Lower lobe of right lung (tissue), 2 donors: ENCODE measurements around the gene PEX5. TPM values are rescaled to one million over a fixed set of nuclear protein-coding genes. Genes with fewer than 3 reads are reported as not detected.
A peak's percentile ranks its signal among the peaks of the same experiment; 100 is the strongest.

Experiments
- ATAC-seq, 2 donors: fragments of 200-7000 bp; cut with Tn5 transposase; one replicate each; pipeline ENCODE4 v1.9.1; 2020 to 2022; ENCODE audit warnings: mild to moderate bottlenecking in 2 of 2, moderate library complexity in 2 of 2
- DNase-seq: peaks from one replicate; pipeline ENCODE4 v3.0.0-alpha.2; 2020
- H3K27ac ChIP-seq: fragments of 200-600 bp; one replicate; pipeline ENCODE4 v1.8.0; 2022
- H3K27me3 ChIP-seq: fragments of 200-600 bp; one replicate; pipeline ENCODE4 v1.8.0; 2022; ENCODE audit warnings: low read depth
- H3K36me3 ChIP-seq: fragments of 200-600 bp; one replicate; pipeline ENCODE4 v1.8.0; 2022; ENCODE audit warnings: mild to moderate bottlenecking
- H3K4me1 ChIP-seq: fragments of 200-600 bp; one replicate; pipeline ENCODE4 v1.8.0; 2022
- H3K4me3 ChIP-seq: fragments of 200-600 bp; one replicate; pipeline ENCODE4 v1.8.0; 2022; ENCODE audit warnings: mild to moderate bottlenecking
- H3K9me3 ChIP-seq: fragments of 200-600 bp; one replicate; pipeline ENCODE4 v1.8.0; 2022
- CTCF ChIP-seq: fragments of 200-600 bp; IDR thresholded peaks from one replicate; pipeline ENCODE4 v1.8.0; 2022; ENCODE audit warnings: antibody characterized with exemption, mild to moderate bottlenecking
- intact Hi-C: fragments of 100-400 bp; cut with DNase I; formaldehyde crosslinking; loops from one replicate; pipeline ENCODE4 v1.11.0; 2022
- total RNA-seq: library from RNA; stranded (reverse); fragmentation: NEBNext Ultra II Directional; extraction: Animal tissue kit (Norgen Biotek cat#: 25700); gene quantifications from one replicate; pipeline ENCODE4 v1.2.1, GENCODE V29; 2021
- donor health status: DM: no; HTN: yes; CAD: no; lungs with severe emphysema.

PEX5 gene
- total RNA-seq, 1 donor from 2014 or later: 47.8 TPM

GRCh38 chr12:7160183-7160582 lies 29.3 kb upstream of the PEX5 start:
- Histone ChIP-seq H3K36me3 (no peaks in the 10 kb centered on the region), H3K4me1 (peaks cover 13% of the 10 kb centered on the region), H3K9me3 (no peaks in the 10 kb centered on the region), H3K27ac (no peak overlapping the region), H3K4me3 (no peak overlapping the region), H3K27me3 (peaks cover 5% of the 10 kb centered on the region)
- intact Hi-C loops: no loop called here
- TF ChIP-seq CTCF: no peak
- no peak for DNase-seq
- no peak for ATAC-seq

- Histone ChIP-seq H3K4me3 (no peak overlapping the region), H3K27ac (no peak overlapping the region), H3K4me1 (peaks cover 6% of the 10 kb centered on the region), H3K27me3 (peaks cover 5% of the 10 kb centered on the region), H3K9me3 (no peaks in the 10 kb centered on the region), H3K36me3 (no peaks in the 10 kb centered on the region)
- no peak for TF ChIP-seq CTCF
- intact Hi-C loops: no loop called here
- no peak for DNase-seq
- ATAC-seq: no peak
These were observed 28.2 kb upstream of the PEX5 start for GRCh38 chr12:7161327-7161726.

- TF ChIP-seq CTCF: no peak
- H3K9me3 ChIP-seq: no peaks in the 10 kb centered on the region
- H3K27me3 ChIP-seq: peaks cover 5% of the 10 kb centered on the region
- no peak overlapping the region for H3K4me3 ChIP-seq
- DNase-seq (no peak), ATAC-seq (peak in 1 of 2 donors; percentile 50)
- H3K4me1 ChIP-seq: peaks cover 6% of the 10 kb centered on the region
- H3K27ac ChIP-seq: no peak overlapping the region
- intact Hi-C loops: no loop called here
- no peaks in the 10 kb centered on the region for H3K36me3 ChIP-seq
These were observed 27.7 kb upstream of the PEX5 start for GRCh38 chr12:7161811-7162210.

GRCh38 chr12:7162691-7163114 lies 26.8 kb upstream of the PEX5 start:
- peaks cover 5% of the 10 kb centered on the region for H3K27me3 ChIP-seq
- intact Hi-C loops: no loop called here
- H3K9me3 ChIP-seq: no peaks in the 10 kb centered on the region
- H3K27ac ChIP-seq: no peak overlapping the region
- H3K36me3 ChIP-seq: no peaks in the 10 kb centered on the region
- ATAC-seq (peak; percentile 86 to 87), DNase-seq (peak; percentile 65)
- peaks cover 6% of the 10 kb centered on the region for H3K4me1 ChIP-seq
- TF ChIP-seq CTCF: peak; percentile 55
- no peak overlapping the region for H3K4me3 ChIP-seq

GRCh38 chr12:7169951-7170350 lies 19.5 kb upstream of the PEX5 start:
- TF ChIP-seq CTCF: no peak
- H3K36me3 ChIP-seq: no peaks in the 10 kb centered on the region
- H3K27ac ChIP-seq: no peak overlapping the region
- no peak for DNase-seq
- ATAC-seq: no peak
- H3K4me3 ChIP-seq: no peak overlapping the region
- no peaks in the 10 kb centered on the region for H3K4me1 ChIP-seq
- H3K9me3 ChIP-seq: no peaks in the 10 kb centered on the region
- H3K27me3 ChIP-seq: no peaks in the 10 kb centered on the region
- intact Hi-C loops: no loop called here

- Histone ChIP-seq H3K27me3 (no peaks in the 10 kb centered on the region), H3K27ac (no peak overlapping the region), H3K9me3 (no peaks in the 10 kb centered on the region), H3K4me3 (no peak overlapping the region), H3K36me3 (no peaks in the 10 kb centered on the region), H3K4me1 (no peaks in the 10 kb centered on the region)
- no peak for DNase-seq
- intact Hi-C loops: no loop called here
- no peak for TF ChIP-seq CTCF
- no peak for ATAC-seq
These were observed 17.6 kb upstream of the PEX5 start for GRCh38 chr12:7171854-7172253.
